OCI-LY1 (cell line): ENCODE measurements around the gene UBE2G2.

Source experiments
- H2AFZ ChIP-seq: fragments of 200-600 bp; sonication (generic), shearing (Covaris generic); 2 replicates; pipeline ENCODE4 v1.6.0; 2014; ENCODE audit warnings: antibody characterized with exemption, mild to moderate bottlenecking, low read length
- H3F3A ChIP-seq: fragments of 200-600 bp; sonication (generic), shearing (Covaris generic); 2 replicates; pipeline ENCODE4 v1.6.0; 2014; ENCODE audit warnings: mild to moderate bottlenecking, antibody characterized with exemption, low read length, moderate library complexity; ENCODE audit not compliant: insufficient read depth
- H3K27ac ChIP-seq: fragments of 200-600 bp; sonication (generic); 2 replicates; pipeline ENCODE4 v1.5.1; 2014; ENCODE audit warnings: low read length, mixed run types, mild to moderate bottlenecking, low read depth; ENCODE audit not compliant: poor library complexity, severe bottlenecking
- H3K27me3 ChIP-seq: fragments of 200-600 bp; sonication (generic); 2 replicates; pipeline ENCODE4 v1.6.0; 2014; ENCODE audit warnings: antibody characterized with exemption, mild to moderate bottlenecking, low read length, moderate library complexity; ENCODE audit not compliant: insufficient read depth
- H3K36me3 ChIP-seq: fragments of 200-600 bp; sonication (generic); 2 replicates; pipeline ENCODE4 v1.6.1; 2014; ENCODE audit warnings: mild to moderate bottlenecking, antibody characterized with exemption, low read length, moderate library complexity, mixed read lengths; ENCODE audit not compliant: insufficient read depth
- H3K4me1 ChIP-seq: fragments of 200-600 bp; sonication (generic); 2 replicates; pipeline ENCODE4 v1.5.1; 2014; ENCODE audit warnings: mild to moderate bottlenecking, low read length, moderate library complexity; ENCODE audit not compliant: insufficient read depth, severe bottlenecking
- H3K4me2 ChIP-seq: fragments of 200-600 bp; sonication (generic), shearing (Covaris generic); 2 replicates; pipeline ENCODE4 v1.6.1; 2014; ENCODE audit warnings: low read length
- H3K4me3 ChIP-seq: fragments of 200-600 bp; sonication (generic); 2 replicates; pipeline ENCODE4 v1.5.1; 2014; ENCODE audit warnings: low read length, low read depth, mild to moderate bottlenecking, mixed read lengths; ENCODE audit not compliant: poor library complexity, severe bottlenecking
- H3K79me2 ChIP-seq: fragments of 200-600 bp; shearing (Covaris generic); 2 replicates; pipeline ENCODE4 v1.6.1; 2016; ENCODE audit warnings: mixed run types, low read length, mixed read lengths; ENCODE audit not compliant: insufficient read depth
- H3K9ac ChIP-seq: fragments of 200-600 bp; sonication (generic), shearing (Covaris generic); 2 replicates; pipeline ENCODE4 v1.6.1; 2014; ENCODE audit warnings: mild to moderate bottlenecking, low read length, mixed read lengths
- H3K9me2 ChIP-seq: fragments of 200-600 bp; sonication (generic), shearing (Covaris generic); 2 replicates; pipeline ENCODE4 v1.6.1; 2014; ENCODE audit warnings: low read depth, mild to moderate bottlenecking, low read length, mixed read lengths
- H3K9me3 ChIP-seq: fragments of 200-600 bp; shearing (Covaris generic); 2 replicates; pipeline ENCODE4 v1.6.1; 2014; ENCODE audit warnings: low read length, mixed read lengths
- H4K20me1 ChIP-seq: fragments of 200-600 bp; sonication (generic), shearing (Covaris generic); 2 replicates; pipeline ENCODE4 v1.6.0; 2016; ENCODE audit warnings: mild to moderate bottlenecking, low read length; ENCODE audit not compliant: insufficient read depth
- EZH2 ChIP-seq: fragments of 200-600 bp; sonication (generic), shearing (Covaris generic); IDR thresholded peaks from 2 replicates; pipeline ENCODE4 v1.8.0; 2017; ENCODE audit warnings: borderline replicate concordance, mixed run types, mild to moderate bottlenecking, antibody characterized with exemption, low read length, moderate library complexity, mixed read lengths
- TF ChIP-seq, protein P1 (sequence below): fragments of 200-600 bp; sonication (generic), shearing (Covaris generic); IDR thresholded peaks from 2 replicates; pipeline ENCODE4 v1.5.1; 2017; ENCODE audit warnings: mild to moderate bottlenecking, antibody characterized with exemption, low read length, moderate library complexity, mixed read lengths

UBE2G2 gene

DNA sequence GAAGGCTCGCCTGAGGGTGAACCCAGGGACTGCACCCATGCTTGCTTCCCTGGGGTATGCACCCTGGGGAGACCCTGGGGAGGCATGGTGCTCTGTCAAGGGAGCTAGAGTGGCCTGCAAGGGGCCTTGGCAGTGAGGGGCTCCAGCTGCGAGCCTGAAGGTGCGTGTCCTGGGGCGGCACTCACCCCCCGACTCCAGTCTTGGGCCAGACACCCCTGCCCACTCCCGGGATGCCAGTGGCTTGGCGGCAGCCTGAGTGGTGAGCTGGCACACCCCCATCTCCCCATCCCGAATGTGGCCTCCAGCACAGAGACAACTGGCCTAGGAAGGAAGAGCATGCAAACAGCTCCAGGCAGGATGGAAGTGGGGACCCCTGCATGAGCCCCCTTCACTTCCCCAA lies 13.6 kb upstream of the UBE2G2 start:
- Histone ChIP-seq H3K4me3 (no peak overlapping the region), H2AFZ (no peak overlapping the region), H3K36me3 (peaks cover 6% of the 10 kb centered on the region; the same call in 1 of the 2 replicates), H3K9me3 (peaks cover 7% of the 10 kb centered on the region; the same call in 1 of the 2 replicates), H3F3A (no peaks in the 10 kb centered on the region), H3K27me3 (no peaks in the 10 kb centered on the region), H3K4me2 (no peak overlapping the region), H4K20me1 (no peaks in the 10 kb centered on the region), H3K79me2 (peaks cover 33% of the 10 kb centered on the region), H3K9me2 (no peaks in the 10 kb centered on the region), H3K27ac (no peak overlapping the region), H3K4me1 (peaks cover 25% of the 10 kb centered on the region), H3K9ac (no peak overlapping the region)
- no peak for TF ChIP-seq EZH2
- TF ChIP-seq, protein P1, sequence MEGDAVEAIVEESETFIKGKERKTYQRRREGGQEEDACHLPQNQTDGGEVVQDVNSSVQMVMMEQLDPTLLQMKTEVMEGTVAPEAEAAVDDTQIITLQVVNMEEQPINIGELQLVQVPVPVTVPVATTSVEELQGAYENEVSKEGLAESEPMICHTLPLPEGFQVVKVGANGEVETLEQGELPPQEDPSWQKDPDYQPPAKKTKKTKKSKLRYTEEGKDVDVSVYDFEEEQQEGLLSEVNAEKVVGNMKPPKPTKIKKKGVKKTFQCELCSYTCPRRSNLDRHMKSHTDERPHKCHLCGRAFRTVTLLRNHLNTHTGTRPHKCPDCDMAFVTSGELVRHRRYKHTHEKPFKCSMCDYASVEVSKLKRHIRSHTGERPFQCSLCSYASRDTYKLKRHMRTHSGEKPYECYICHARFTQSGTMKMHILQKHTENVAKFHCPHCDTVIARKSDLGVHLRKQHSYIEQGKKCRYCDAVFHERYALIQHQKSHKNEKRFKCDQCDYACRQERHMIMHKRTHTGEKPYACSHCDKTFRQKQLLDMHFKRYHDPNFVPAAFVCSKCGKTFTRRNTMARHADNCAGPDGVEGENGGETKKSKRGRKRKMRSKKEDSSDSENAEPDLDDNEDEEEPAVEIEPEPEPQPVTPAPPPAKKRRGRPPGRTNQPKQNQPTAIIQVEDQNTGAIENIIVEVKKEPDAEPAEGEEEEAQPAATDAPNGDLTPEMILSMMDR = no peak

DNA sequence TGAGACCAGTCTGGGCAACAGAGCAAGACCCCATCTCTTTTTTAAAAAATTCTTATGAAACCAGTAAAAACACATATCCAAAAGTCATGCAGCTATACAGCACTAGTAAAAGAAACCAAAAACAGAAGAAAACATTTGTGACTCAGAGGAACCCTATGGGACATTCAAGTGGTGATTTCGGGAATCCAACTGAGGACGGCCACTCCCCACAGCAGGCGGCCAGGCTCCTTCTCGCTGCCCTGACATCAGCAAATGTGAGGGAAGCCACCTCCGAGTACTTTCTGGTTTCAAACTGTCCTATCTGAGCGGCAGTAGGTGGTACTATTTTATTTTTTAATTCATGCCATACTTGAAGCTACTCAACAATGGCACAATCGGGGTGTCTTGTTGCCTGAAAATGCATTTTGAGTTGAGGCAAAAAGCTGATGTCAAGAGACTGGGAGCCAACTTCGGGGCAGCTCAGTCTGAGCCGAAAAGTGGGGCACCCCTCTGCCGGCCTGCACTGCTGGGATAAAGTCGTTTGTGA lies 12.9 kb upstream of the UBE2G2 start:
- no peaks in the 10 kb centered on the region for H3K27me3 ChIP-seq
- H3K36me3 ChIP-seq = peaks cover 11% of the 10 kb centered on the region; the same call in 1 of the 2 replicates
- TF ChIP-seq EZH2 = no peak
- TF ChIP-seq, protein P1 = no peak
- no peak overlapping the region for H3K4me3 ChIP-seq
- no peak overlapping the region for H3K4me2 ChIP-seq
- no peaks in the 10 kb centered on the region for H4K20me1 ChIP-seq
- H3K9me3 ChIP-seq = peaks cover 5% of the 10 kb centered on the region; the same call in 1 of the 2 replicates
- no peak overlapping the region for H2AFZ ChIP-seq
- H3K27ac ChIP-seq = no peak overlapping the region
- H3K9me2 ChIP-seq = no peaks in the 10 kb centered on the region
- H3K79me2 ChIP-seq = peaks cover 33% of the 10 kb centered on the region
- no peak overlapping the region for H3K9ac ChIP-seq
- H3K4me1 ChIP-seq = peaks cover 25% of the 10 kb centered on the region
- no peaks in the 10 kb centered on the region for H3F3A ChIP-seq

DNA sequence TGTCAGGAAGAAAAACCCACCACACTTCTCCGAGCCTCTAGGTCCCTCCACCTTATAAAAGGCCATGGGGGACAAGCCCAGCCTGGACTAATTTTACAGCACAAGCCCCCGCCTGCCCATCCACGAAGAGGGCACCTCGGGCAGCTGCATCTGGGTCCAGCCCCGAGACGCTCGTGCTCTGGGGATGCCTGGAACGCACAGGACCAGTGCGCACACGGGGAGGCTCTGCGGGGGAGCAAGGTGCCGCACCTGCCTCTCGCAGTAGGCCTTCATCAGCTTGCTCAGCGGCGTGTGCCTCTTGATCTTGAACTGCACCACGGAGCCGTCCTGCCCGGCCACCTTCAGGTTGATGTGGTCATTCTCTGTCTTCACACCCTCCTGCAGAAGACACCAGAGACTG lies 12.1 kb upstream of the UBE2G2 start:
- peaks cover 33% of the 10 kb centered on the region for H3K79me2 ChIP-seq
- H3K4me3 ChIP-seq = no peak overlapping the region
- no peak overlapping the region for H3K27ac ChIP-seq
- peaks cover 25% of the 10 kb centered on the region for H3K4me1 ChIP-seq
- H3K36me3 ChIP-seq = peaks cover 18% of the 10 kb centered on the region; the same call in 1 of the 2 replicates
- H3K27me3 ChIP-seq = no peaks in the 10 kb centered on the region
- TF ChIP-seq, protein P1 = no peak
- TF ChIP-seq EZH2 = no peak
- no peaks in the 10 kb centered on the region for H4K20me1 ChIP-seq
- no peak overlapping the region for H2AFZ ChIP-seq
- no peaks in the 10 kb centered on the region for H3K9me2 ChIP-seq
- no peaks in the 10 kb centered on the region for H3K9me3 ChIP-seq
- no peaks in the 10 kb centered on the region for H3F3A ChIP-seq
- no peak overlapping the region for H3K4me2 ChIP-seq
- H3K9ac ChIP-seq = no peak overlapping the region
